Hematopoietic multipotent progenitor cell treated with erythropoietin and hydrocortisone succinate and interleukin-3 and kit ligand, for 15 days (in vitro differentiated cells): Measurements from ENCODE around the gene ARL5B.

Experiments
- DNase-seq: peaks from one replicate; pipeline ENCODE4 v3.0.0-alpha.2; 2015; ENCODE audit warnings: low spot score

Gene ARL5B

DNA sequence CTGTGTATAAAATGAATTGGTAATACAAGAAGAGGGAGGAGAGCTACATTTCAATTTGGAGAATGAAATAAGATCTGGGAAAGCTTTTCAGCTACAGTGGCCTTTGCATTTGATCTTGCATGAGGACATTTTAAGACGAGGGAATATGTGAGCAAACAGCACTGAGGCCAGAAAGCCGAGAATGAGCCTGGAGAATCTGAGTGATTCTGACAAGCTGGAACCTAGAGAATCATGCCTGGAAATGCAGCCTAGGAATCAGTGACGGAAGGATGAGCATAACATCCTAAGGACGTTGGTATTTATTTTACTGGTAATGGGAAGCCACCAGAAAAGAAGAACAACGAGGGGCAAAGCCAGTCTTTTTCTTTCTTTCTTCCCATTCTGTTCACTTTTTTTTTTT is 44.3 kb downstream of the ARL5B start:
- DNase-seq = no peak

DNA sequence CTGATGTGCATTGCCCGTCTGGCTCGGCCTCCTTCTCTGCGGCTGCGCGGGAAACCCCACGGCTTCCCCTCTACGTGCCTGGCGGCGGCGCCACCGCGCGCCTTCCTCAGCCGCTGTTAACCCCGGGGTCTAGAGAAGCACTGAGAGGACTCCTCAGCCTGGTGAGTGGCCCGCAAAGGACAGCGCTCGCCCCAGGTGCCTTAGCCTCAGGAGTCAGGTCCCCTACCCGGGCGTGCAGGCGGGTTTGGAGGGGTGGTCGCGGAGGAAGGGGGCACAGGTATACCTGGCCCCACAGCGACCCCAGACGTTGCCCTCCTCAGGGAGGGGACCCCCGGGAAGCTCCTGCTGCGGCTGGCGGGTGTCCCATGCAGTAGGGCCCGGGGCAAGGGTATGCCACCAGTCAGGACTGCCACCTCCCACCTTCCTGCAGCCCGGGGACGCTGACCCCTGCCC is 51.0 kb downstream of the ARL5B start:
- DNase-seq = no peak

DNA sequence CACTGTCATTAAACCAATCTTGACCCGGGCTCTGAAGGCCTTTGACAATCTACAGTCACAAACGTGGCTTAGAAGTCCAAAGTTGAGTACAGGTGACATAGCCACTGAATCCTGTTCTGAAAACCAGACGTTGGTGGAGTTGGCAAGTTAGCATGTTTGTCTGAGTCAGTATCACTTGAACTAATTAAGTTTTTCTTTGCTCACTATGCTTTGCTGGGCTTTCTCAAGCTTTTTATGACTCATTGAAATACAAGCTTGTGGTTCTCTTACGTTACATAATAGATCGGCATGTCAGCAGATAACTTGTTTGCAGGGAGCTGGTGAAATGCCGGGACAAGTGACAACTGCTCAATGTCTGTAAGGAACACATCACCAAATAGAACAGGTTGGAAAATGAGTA is 53.8 kb downstream of the ARL5B start:
- no peak for DNase-seq

DNA sequence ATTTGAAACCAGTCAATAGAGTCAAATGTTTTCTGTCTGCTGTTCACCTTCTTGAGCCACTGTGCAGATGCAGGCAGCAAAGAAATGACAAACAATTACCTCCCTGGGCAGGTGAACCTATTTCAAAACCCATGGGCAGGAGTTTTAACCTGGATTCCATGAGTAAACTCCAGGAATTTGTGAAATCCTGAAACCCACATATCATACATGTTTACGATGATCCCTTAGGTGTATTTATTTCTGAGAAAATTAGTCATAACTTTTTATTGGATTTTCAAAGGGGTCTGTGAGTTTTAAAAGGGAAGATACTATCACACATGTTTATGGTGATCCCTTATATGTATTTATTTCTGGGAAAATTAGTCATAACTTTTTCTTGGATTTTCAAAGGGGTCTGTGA is 59.8 kb downstream of the ARL5B start:
- DNase-seq = no peak

DNA sequence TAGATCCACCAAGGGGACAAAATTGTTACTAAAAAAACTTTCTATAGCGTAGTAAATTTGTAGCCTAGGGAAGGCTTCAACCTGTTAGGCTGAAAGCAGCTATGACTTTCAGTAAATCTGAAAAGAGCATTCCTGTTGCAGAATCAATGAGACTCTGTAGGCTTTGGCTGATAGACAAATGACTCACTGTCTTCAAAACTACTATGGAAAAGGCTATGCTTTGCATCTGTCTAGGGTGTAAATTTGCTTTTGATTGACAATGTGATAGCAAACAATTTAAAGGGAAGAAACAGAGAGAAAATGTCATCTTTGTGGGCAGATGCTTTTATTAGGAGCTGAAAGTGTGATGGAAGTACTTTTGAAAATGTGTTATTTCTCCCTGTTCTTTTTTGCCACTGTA is 60.6 kb downstream of the ARL5B start:
- no peak for DNase-seq

DNA sequence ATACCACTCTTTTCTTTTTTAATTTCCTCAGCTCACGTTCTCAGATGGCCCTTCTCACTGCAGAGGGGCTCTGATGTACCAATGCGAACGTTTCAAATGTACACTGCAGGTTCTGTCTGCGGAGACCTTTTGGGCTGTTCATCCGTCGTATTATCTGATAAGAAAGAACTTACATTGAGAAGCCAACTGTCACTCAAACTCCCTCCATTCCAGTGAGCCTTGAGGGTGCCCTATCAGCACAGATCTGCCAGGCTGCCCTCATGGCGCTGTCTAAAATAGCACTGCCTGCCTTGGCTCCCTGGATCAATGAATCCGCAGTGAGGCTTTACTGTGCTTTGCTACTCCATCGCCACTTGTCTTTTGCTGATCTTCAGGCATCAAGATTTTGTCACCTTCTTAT is 61.8 kb downstream of the ARL5B start:
- DNase-seq = no peak

DNA sequence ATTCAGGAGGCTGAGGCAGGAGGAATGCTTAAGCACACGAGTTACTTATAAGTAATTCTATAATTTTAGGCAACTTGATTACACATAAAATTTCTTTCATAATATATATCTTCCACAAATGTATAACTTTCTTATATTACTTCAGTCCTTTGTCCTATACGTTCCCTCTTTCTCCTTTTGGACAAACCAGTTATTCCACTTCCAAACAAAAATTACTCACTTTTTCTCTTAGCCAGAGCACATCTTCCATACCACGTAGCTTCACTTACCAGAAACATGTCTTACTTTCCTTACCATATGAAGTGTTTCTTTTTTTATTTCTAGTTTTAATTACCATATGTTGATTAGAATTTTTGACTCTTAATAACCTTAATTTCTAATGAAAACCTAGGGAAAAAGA is 64.6 kb downstream of the ARL5B start:
- no peak for DNase-seq
